ENCODE results near the gene DNAH1.

GRCh38 chr3:52356126-52356525, 40.0 kb downstream of the DNAH1 start:
- no peak for TF ChIP-seq POLR2A (IDR thresholded peaks at IDR 0.05; ENCODE audit: low read length)
- no peak for TF ChIP-seq GATA1 (IDR thresholded peaks at IDR 0.05; ENCODE audit: low read depth, low read length)
